ENCODE results near the gene METTL14.

METTL14 gene

DNA sequence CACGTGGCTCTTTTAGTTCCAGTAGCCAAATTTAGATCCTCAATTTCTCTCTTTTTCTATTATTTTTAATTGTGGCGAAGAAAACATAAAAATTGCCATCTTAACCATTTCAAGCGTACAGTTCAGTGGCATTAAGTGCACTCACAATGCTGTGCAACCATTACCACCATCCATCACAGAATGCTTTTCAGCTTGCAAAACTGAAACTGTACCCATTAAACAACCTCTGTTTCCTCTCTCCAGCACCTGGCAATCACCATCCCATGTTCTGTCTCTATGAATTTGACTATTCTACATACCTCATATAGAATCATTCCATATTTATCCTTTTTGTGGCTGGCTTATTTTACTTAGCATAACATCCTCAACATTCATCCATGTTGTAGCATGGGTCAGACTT lies 74.9 kb downstream of the METTL14 start:
- ATAC-seq: no peak

DNA sequence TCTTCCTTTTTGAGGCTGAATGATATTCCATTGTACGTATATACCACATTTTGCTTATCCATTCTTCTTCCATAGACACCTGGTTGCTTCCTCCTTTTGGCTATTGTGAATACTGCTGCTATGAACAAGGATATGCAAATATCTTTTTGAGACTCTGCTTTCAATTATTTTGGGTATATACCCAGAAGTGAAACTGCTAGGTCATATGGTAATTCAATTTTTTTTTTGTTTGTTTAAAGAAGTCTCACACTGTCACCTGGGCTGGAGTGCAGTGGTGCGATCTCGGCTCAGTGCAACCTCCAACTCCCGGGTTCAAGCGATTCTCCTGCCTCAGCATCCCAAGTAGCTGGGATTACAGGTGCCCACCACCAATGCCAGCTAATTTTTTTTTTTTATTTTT lies 75.3 kb downstream of the METTL14 start:
- ATAC-seq: no peak

DNA sequence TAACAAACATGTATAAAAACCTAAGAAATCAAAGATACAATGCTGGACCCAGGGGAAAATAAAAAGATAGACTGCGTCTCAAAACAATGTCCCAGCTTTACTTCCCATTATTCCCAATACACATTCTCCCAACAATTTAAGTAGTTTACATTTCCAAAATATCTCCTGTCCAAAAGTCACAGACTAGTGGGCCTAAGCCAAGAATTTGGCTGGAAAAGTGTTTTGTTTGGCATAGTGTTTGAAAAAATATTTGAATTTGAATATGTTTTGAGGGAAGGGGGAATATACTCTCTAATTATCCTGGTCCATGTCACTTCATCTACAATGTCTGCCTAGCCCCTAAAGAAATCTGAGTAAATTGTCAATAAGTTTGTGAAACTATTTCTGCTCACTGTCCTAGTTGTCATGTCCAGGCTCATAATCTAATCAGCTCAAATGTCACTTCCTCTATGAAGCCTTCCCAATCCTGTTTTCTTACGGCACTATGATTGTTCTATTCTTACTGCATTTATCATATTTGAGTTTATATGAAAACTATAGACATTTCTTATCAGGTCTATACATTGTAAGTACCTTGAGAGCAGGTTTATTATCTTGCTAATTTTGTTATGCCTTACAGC lies 76.3 kb downstream of the METTL14 start:
- ATAC-seq: no peak

DNA sequence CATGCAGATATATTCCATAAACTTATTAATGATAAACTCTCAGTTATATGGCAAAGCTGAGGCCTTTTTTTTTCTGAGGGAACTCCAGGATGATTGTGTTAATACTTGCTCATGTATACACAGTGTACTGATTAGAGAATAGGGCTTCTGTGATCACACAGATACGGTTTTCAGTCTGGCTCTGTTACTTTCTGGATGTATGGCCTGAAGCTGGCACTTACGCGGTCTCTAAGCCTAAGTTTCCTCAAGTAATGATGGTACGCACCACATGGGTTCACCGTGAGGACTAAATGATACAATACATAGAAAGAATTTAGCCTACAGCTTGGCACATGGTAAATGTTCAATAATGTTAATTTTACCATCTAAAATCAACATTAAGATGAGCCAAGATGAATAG lies 77.0 kb downstream of the METTL14 start:
- no peak for ATAC-seq

DNA sequence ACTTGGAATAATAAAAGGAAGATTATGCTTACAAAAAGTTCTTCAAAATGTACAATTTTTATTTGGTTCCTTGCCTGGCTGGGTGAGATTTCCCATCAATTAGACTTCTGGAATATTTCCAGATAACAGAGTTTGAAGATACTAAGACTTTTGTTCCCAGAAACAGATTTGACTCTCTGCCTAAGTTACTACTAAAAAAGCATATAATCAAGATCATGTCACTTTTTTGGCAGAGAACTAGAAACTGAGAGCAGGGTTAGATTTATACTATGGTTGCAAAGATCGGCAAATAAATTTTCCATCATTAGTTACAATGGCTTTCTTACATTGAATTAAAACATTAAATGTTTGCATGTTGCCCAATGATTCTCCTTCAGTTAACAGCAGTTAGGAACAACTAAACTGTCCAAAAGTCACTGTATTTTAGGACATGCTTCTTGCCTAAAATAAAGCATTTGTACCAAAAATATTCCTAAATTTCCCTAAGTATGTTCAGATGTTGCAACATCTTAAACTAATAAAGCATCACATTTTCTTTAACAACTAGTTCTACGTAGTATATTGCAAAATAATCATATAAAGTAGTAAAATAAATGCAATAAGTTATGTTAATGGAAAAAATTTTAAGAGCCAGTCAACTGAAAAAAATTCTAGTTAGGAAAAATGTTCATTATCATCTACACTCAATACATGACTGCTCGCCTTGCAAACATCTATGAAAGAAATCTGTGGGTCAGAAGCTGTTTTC lies 77.7 kb downstream of the METTL14 start:
- ATAC-seq: no peak

Data from activated CD4-positive, CD25-positive, alpha-beta regulatory T cell treated with anti-CD3 and anti-CD28 coated beads, Interleukin-2, amount 50 U/mL, for 24 hours (primary cell).